Spleen (tissue), 11 donors: ENCODE measurements around the gene S100A3. TPM values are rescaled to one million over a fixed set of nuclear protein-coding genes. Genes with fewer than 3 reads are reported as not detected.
"Not testable (repeated sequence)": the region's sequence is repeated elsewhere in the genome, so short reads cannot be mapped to it uniquely, and the experiment has no call there.

ENCODE experiments used
- DNase-seq: peaks from one replicate; pipeline ENCODE4 v3.0.0-alpha.2; 2020
- H3K27ac ChIP-seq, 8 donors: fragments of 200-600 bp; sonication (generic) in 7 of 8; 1 replicate in 4 of 8; 2 replicates in 4 of 8; pipeline versions ENCODE4 v1.5.0 to v1.8.0; 2016 to 2021; ENCODE audit warnings: inconsistent platforms in 4 of 8, mild to moderate bottlenecking in 4 of 8, moderate library complexity in 1 of 8
- H3K27me3 ChIP-seq, 7 donors: fragments of 200-600 bp; sonication (generic) in 6 of 7; replicated peaks in 1 of 7; 1 replicate in 4 of 7; 2 replicates in 3 of 7; pipeline versions ENCODE4 v1.5.0 to v1.8.0; 2016 to 2021; ENCODE audit warnings: inconsistent platforms in 3 of 7, mild to moderate bottlenecking in 1 of 7
- H3K36me3 ChIP-seq, 6 donors: fragments of 200-600 bp; sonication (generic) in 5 of 6; 1 replicate in 4 of 6; 2 replicates in 2 of 6; pipeline versions ENCODE4 v1.5.0 to v1.8.0; 2016 to 2021; ENCODE audit warnings: inconsistent platforms in 2 of 6
- H3K4me1 ChIP-seq, 6 donors: fragments of 200-600 bp; sonication (generic) in 5 of 6; 1 replicate in 3 of 6; 2 replicates in 3 of 6; pipeline versions ENCODE4 v1.5.0 to v1.8.0; 2016 to 2021; ENCODE audit warnings: inconsistent platforms in 3 of 6
- H3K4me3 ChIP-seq, 8 donors: fragments of 200-600 bp; sonication (generic) in 7 of 8; 1 replicate in 4 of 8; 2 replicates in 4 of 8; pipeline versions ENCODE4 v1.5.0 to v1.8.0; 2016 to 2021; ENCODE audit warnings: inconsistent platforms in 4 of 8, mild to moderate bottlenecking in 4 of 8, moderate library complexity in 2 of 8
- H3K9me3 ChIP-seq, 8 donors: fragments of 200-600 bp; sonication (generic) in 7 of 8; 1 replicate in 4 of 8; 2 replicates in 4 of 8; pipeline versions ENCODE4 v1.5.0 to v1.8.0; 2016 to 2021; ENCODE audit warnings: inconsistent platforms in 4 of 8
- CTCF ChIP-seq, 11 experiments: fragments of 200-600 bp in 7 of 11; fragments of 450-650 bp in 4 of 11; sonication (generic) in 4 of 11; IDR thresholded peaks in 8 of 11; conservative IDR thresholded peaks in 3 of 11; 1 replicate in 7 of 11; 2 replicates in 4 of 11; pipeline versions ENCODE4 v1.4.0 to v1.8.0; 2016 to 2021; ENCODE audit warnings: antibody characterized with exemption in 11 of 11, inconsistent platforms in 4 of 11, mild to moderate bottlenecking in 1 of 11
- POLR2A ChIP-seq, 3 donors: fragments of 450-650 bp; IDR thresholded peaks; one replicate each; pipeline ENCODE4 v1.5.1; 2017; ENCODE audit warnings: antibody characterized with exemption in 3 of 3, mild to moderate bottlenecking in 1 of 3
- POLR2AphosphoS5 ChIP-seq, 3 donors: sonication (generic); formaldehyde crosslinking; IDR thresholded peaks; one replicate each; pipeline ENCODE4 v1.5.1; 2017; ENCODE audit warnings: antibody characterized with exemption in 3 of 3
- WGBS, 5 donors: extraction: QIAGEN DNeasy Blood & Tissue Kit in 3 of 5; methylation state at CpG; one replicate each; pipeline versions ENCODE4 v1.1.5 to v1.1.7; 2013 to 2018; 5-methylcytosine and 5-hydroxymethylcytosine counted together
- intact Hi-C: fragments of 100-400 bp; cut with DNase I; formaldehyde crosslinking; loops from one replicate; pipeline ENCODE4 v1.15.0; 2023; ENCODE audit warnings: low total_unique reads
- polyA plus RNA-seq, 3 donors: library from polyadenylated mRNA; stranded (reverse); fragments of 200-250 nt; gene quantifications; one replicate each; pipeline ENCODE4 v1.2.1, GENCODE V29; 2013
- total RNA-seq, 7 donors: library from RNA; depleted of rRNA in 3 of 7; stranded (reverse); fragments of >200 nt in 3 of 7; fragmentation: NEBNext Ultra II Directional in 4 of 7; extraction: Animal tissue kit (Norgen Biotek cat#: 25700) in 4 of 7; gene quantifications; one replicate each; pipeline versions ENCODE4 v1.1.0 to v1.2.1, GENCODE V29; 2016 to 2021
- donor health status: healthy with polysubstance abuse.
- donor health status: DM: no; HTN: no; CAD: no; lungs with moderate emphysema.
- donor health status: DM: no; HTN: no; CAD: no.
- donor health status: Bipolar disorder and iron deficiency.
- donor health status: healthy.
- donor health status: DM: no; HTN: no; CAD: no.
- donor health status: DM: yes; HTN: yes; CAD: no.

The S100A3 gene
- total and polyA plus RNA-seq, 10 donors: 0.44 to 2.6 (median 1.2) TPM; not detected in 4

GRCh38 chr1:153520818-153521476 lies 28.1 kb downstream of the S100A3 start:
- intact Hi-C loops: no loop called here
- Histone ChIP-seq H3K36me3 (no peaks in the 10 kb centered on the region), H3K9me3 (no peaks in the 10 kb centered on the region), H3K4me1 (peaks cover 0 to 16% (median 0%) of the 10 kb centered on the region in 6 donors), H3K4me3 (no peak overlapping the region), H3K27ac (no peak overlapping the region), H3K27me3 (no peaks in the 10 kb centered on the region)
- 89 to 99% (median 94%) methylated on average over 4 of the region's 4 CpGs for WGBS, 5 donors
- no peak for DNase-seq
- TF ChIP-seq POLR2AphosphoS5 (IDR thresholded peaks at IDR 0.05) (no peak), POLR2A (IDR thresholded peaks at IDR 0.05) (no peak), CTCF (IDR thresholded peaks at IDR 0.05 in 8 of 11, conservative IDR thresholded peaks at IDR 0.05 in 3 of 11) (no peak)

- not testable (repeated sequence) for H3K27ac ChIP-seq
These were observed 28.8 kb downstream of the S100A3 start for GRCh38 chr1:153520137-153520691.

GRCh38 chr1:153519242-153519641 lies 29.8 kb downstream of the S100A3 start:
- WGBS, 5 donors: 83 to 92% (median 90%) methylated on average over 3 of the region's 3 CpGs
- Histone ChIP-seq H3K9me3 (no peaks in the 10 kb centered on the region), H3K27ac (no peak overlapping the region), H3K4me3 (no peak overlapping the region), H3K36me3 (no peaks in the 10 kb centered on the region), H3K27me3 (no peaks in the 10 kb centered on the region), H3K4me1 (peaks cover 0 to 32% (median 9%) of the 10 kb centered on the region in 6 donors)
- intact Hi-C loops: no loop called here
- DNase-seq: no peak
- no peak for TF ChIP-seq POLR2A (IDR thresholded peaks at IDR 0.05)
- no peak for TF ChIP-seq POLR2AphosphoS5 (IDR thresholded peaks at IDR 0.05)
- no peak for TF ChIP-seq CTCF (IDR thresholded peaks at IDR 0.05 in 8 of 11, conservative IDR thresholded peaks at IDR 0.05 in 3 of 11)

More at GRCh38 chr1:153520137-153520691, 28.8 kb downstream of the S100A3 start:
- H3K9me3 ChIP-seq, intact Hi-C loops, H3K36me3 ChIP-seq, H3K4me3 ChIP-seq, H3K27me3 ChIP-seq, DNase-seq: not testable (repeated sequence)
- WGBS, 5 donors: 91 to 97% (median 93%) methylated on average over 4 to 5 of the region's 5 CpGs
- peaks cover 0 to 22% (median 7%) of the 10 kb centered on the region in 6 donors for H3K4me1 ChIP-seq

GRCh38 chr1:153515504-153516394 lies 33.3 kb downstream of the S100A3 start:
- Histone ChIP-seq H3K9me3 (no peaks in the 10 kb centered on the region), H3K27me3 (no peaks in the 10 kb centered on the region), H3K36me3 (no peaks in the 10 kb centered on the region), H3K4me1 (peaks cover 0 to 47% (median 14%) of the 10 kb centered on the region in 6 donors), H3K27ac (peak overlapping the region in 7 of 8 donors; percentile 10 to 87 (median 59)), H3K4me3 (no peak overlapping the region)
- no peak for TF ChIP-seq POLR2A (IDR thresholded peaks at IDR 0.05)
- no peak for TF ChIP-seq POLR2AphosphoS5 (IDR thresholded peaks at IDR 0.05)
- TF ChIP-seq CTCF (IDR thresholded peaks at IDR 0.05 in 8 of 11, conservative IDR thresholded peaks at IDR 0.05 in 3 of 11): no peak
- WGBS, 5 donors: 42 to 55% (median 50%) methylated on average over 8 of the region's 8 CpGs
- peak; percentile 73 for DNase-seq
- intact Hi-C loops: no loop called here
